ENCODE data around the gene PITX3. TPM values are rescaled to one million over a fixed set of nuclear protein-coding genes. Genes with fewer than 3 reads are reported as not detected.

The PITX3 gene
- polyA plus RNA-seq, 3 donors, result not detected

DNA sequence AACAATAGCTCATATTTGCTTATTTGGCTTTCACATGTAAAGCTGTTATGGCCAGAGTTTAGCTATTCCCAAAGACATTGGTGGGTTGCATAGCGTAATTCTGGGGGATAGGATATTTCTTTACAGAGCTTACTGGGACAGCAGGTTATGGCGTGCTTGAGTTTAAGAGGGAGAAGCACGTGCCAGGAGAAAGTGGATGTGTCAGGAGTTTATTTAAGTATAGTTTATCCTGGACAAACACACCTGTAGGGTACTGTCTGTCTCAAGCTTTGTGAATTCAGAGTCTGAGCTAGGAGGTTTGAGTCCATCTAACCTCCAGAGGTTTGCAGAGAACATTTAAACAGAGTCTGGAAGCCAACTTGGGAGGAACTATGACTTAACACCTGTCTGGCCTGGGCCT, 25.4 kb upstream of the PITX3 start:
- peaks cover 67% of the 10 kb centered on the region for H3K79me2 ChIP-seq (ENCODE audit: insufficient read depth, low read length)
- TF ChIP-seq, protein P1, sequence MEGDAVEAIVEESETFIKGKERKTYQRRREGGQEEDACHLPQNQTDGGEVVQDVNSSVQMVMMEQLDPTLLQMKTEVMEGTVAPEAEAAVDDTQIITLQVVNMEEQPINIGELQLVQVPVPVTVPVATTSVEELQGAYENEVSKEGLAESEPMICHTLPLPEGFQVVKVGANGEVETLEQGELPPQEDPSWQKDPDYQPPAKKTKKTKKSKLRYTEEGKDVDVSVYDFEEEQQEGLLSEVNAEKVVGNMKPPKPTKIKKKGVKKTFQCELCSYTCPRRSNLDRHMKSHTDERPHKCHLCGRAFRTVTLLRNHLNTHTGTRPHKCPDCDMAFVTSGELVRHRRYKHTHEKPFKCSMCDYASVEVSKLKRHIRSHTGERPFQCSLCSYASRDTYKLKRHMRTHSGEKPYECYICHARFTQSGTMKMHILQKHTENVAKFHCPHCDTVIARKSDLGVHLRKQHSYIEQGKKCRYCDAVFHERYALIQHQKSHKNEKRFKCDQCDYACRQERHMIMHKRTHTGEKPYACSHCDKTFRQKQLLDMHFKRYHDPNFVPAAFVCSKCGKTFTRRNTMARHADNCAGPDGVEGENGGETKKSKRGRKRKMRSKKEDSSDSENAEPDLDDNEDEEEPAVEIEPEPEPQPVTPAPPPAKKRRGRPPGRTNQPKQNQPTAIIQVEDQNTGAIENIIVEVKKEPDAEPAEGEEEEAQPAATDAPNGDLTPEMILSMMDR (IDR thresholded peaks at IDR 0.05), result no peak
- no peak overlapping the region for H2AFZ ChIP-seq (ENCODE audit: insufficient read depth, low read depth, low read length, poor library complexity, severe bottlenecking)
- H4K20me1 ChIP-seq (ENCODE audit: insufficient read depth, low read length), result peaks cover 91% of the 10 kb centered on the region
- intact Hi-C loops (cut with micrococcal nuclease), result loop anchor here in 1 of 2 donors (2.0 kb wide), 1 partner anchor 70 kb away; no protein-coding TSS in a partner anchor
- Mint-ChIP-seq H3K9me3 (no peaks in the 10 kb centered on the region), H3K36me3 (peaks cover 56 to 69% of the 10 kb centered on the region in 2 donors), H3K4me3 (no peak overlapping the region), H3K27ac (no peak overlapping the region), H3K27me3 (ENCODE audit: low read depth in 3 of 3) (no peaks in the 10 kb centered on the region), H3K4me1 (peaks cover 12% of the 10 kb centered on the region)
- H3K4me1 ChIP-seq (ENCODE audit: control insufficient read depth in 1 of 2, insufficient read depth in 2 of 2, low read length in 2 of 2), result no peaks in the 10 kb centered on the region
- no peaks in the 10 kb centered on the region for H3K9me3 ChIP-seq (replicated peaks in 1 of 2; ENCODE audit: control insufficient read depth in 1 of 2, insufficient read depth in 1 of 2, low read length in 2 of 2)
- no peaks in the 10 kb centered on the region for H3K27me3 ChIP-seq (ENCODE audit: control insufficient read depth in 2 of 2, insufficient read depth in 2 of 2, low read length in 2 of 2)
- H3K36me3 ChIP-seq (replicated peaks in 1 of 2; ENCODE audit: control insufficient read depth in 1 of 2, insufficient read depth in 2 of 2, low read length in 2 of 2), result peaks cover 24 to 86% of the 10 kb centered on the region in 2 donors
- 100% methylated on average over 3 of the region's 3 CpGs for WGBS (ENCODE audit: insufficient coverage)
- no peak for DNase-seq
- no peak overlapping the region for H3K9ac ChIP-seq (ENCODE audit: insufficient read depth, low read length, poor library complexity, severe bottlenecking)
- no peak overlapping the region for H3K4me3 ChIP-seq (replicated peaks in 1 of 3; ENCODE audit: low read depth in 2 of 3, low read length in 3 of 3)
- no peak overlapping the region for H3K4me2 ChIP-seq (replicated peaks; ENCODE audit: extremely low read depth, low read length, poor library complexity, severe bottlenecking)
- no peak overlapping the region for H3K27ac ChIP-seq (ENCODE audit: low read depth in 1 of 2, low read length in 2 of 2)

DNA sequence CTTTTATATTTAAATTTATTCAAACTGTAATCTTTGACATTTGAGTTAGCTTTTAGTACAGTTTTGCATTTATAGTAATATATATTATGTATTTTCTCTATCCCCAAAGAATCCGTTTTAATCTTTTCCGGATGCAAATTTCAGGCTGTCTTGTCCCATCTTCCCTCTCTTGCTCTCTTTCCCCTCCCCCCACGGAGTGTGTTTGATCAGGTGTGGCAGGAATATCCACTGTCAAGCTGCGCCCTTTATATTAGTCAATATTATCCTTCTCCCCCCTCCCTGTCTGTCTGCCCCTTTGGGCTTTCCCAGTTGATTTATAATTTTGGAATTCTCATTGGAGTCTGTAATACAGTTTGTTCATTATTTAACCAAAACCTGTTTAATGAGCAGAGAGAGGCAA, 23.1 kb upstream of the PITX3 start:
- WGBS (ENCODE audit: insufficient coverage), result no CpG with 5 or more reads among the region's 4 CpGs
- peaks cover 73 to 86% of the 10 kb centered on the region in 2 donors for H3K36me3 Mint-ChIP-seq
- Histone ChIP-seq H3K27me3 (ENCODE audit: control insufficient read depth in 2 of 2, insufficient read depth in 2 of 2, low read length in 2 of 2) (no peaks in the 10 kb centered on the region), H3K9me3 (replicated peaks in 1 of 2; ENCODE audit: control insufficient read depth in 1 of 2, insufficient read depth in 1 of 2, low read length in 2 of 2) (no peaks in the 10 kb centered on the region), H2AFZ (ENCODE audit: insufficient read depth, low read depth, low read length, poor library complexity, severe bottlenecking) (no peak overlapping the region), H3K4me1 (ENCODE audit: control insufficient read depth in 1 of 2, insufficient read depth in 2 of 2, low read length in 2 of 2) (no peaks in the 10 kb centered on the region), H3K4me3 (replicated peaks in 1 of 3; ENCODE audit: low read depth in 2 of 3, low read length in 3 of 3) (no peak overlapping the region), H3K79me2 (ENCODE audit: insufficient read depth, low read length) (peaks cover 63% of the 10 kb centered on the region), H4K20me1 (ENCODE audit: insufficient read depth, low read length) (peaks cover 89% of the 10 kb centered on the region), H3K9ac (ENCODE audit: insufficient read depth, low read length, poor library complexity, severe bottlenecking) (no peak overlapping the region), H3K36me3 (replicated peaks in 1 of 2; ENCODE audit: control insufficient read depth in 1 of 2, insufficient read depth in 2 of 2, low read length in 2 of 2) (peaks cover 47 to 99% of the 10 kb centered on the region in 2 donors), H3K4me2 (replicated peaks; ENCODE audit: extremely low read depth, low read length, poor library complexity, severe bottlenecking) (no peak overlapping the region), H3K27ac (ENCODE audit: low read depth in 1 of 2, low read length in 2 of 2) (no peak overlapping the region)
- TF ChIP-seq, protein P1 (IDR thresholded peaks at IDR 0.05), result no peak
- peaks cover 12% of the 10 kb centered on the region for H3K4me1 Mint-ChIP-seq
- H3K27me3 Mint-ChIP-seq (ENCODE audit: low read depth in 3 of 3), result no peaks in the 10 kb centered on the region
- no peaks in the 10 kb centered on the region for H3K9me3 Mint-ChIP-seq
- no peak for DNase-seq
- H3K27ac Mint-ChIP-seq, result no peak overlapping the region
- intact Hi-C loops (cut with micrococcal nuclease), result no loop called here
- H3K4me3 Mint-ChIP-seq, result no peak overlapping the region

All from CD14-positive monocyte (primary cell).